OCI-LY1 (cell line): ENCODE measurements around the gene KRTAP10-5.

Source experiments
- EZH2 ChIP-seq: fragments of 200-600 bp; sonication (generic), shearing (Covaris generic); IDR thresholded peaks from 2 replicates; pipeline ENCODE4 v1.8.0; 2017; ENCODE audit warnings: borderline replicate concordance, mixed run types, mild to moderate bottlenecking, antibody characterized with exemption, low read length, moderate library complexity, mixed read lengths
- TF ChIP-seq, protein P1 (sequence below): fragments of 200-600 bp; sonication (generic), shearing (Covaris generic); IDR thresholded peaks from 2 replicates; pipeline ENCODE4 v1.5.1; 2017; ENCODE audit warnings: mild to moderate bottlenecking, antibody characterized with exemption, low read length, moderate library complexity, mixed read lengths

DNA sequence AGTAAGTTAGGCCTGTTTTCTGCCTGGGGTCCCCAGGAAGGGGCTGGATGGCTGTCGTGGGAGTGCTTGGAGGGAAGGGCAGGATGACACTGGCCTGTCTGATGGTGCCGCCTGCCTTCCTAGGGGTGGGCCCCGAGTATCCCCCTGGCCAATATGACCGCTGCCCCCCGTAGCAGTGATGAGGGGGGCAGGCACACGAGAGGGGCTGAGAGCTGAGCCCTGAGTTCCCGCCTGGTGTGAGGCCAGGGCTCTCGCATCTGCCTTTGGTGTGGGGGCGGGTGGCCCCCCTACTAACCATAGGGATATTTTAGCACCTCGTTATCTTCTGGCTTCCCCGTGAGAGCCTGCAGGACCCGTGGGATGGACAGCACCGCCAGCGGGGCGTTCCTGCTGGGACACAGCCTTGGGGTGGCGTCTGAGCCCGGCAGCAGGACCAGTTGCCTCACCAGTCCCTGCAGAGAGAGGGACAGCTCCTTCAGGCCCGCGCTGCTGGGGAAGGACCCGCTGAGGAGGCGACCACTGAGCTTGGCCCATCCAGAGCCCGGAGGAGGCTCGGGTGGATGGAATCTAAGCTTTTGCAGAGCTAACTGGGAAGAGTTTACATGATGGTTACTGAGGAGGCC lies 50.8 kb downstream of the KRTAP10-5 start:
- TF ChIP-seq, protein P1, sequence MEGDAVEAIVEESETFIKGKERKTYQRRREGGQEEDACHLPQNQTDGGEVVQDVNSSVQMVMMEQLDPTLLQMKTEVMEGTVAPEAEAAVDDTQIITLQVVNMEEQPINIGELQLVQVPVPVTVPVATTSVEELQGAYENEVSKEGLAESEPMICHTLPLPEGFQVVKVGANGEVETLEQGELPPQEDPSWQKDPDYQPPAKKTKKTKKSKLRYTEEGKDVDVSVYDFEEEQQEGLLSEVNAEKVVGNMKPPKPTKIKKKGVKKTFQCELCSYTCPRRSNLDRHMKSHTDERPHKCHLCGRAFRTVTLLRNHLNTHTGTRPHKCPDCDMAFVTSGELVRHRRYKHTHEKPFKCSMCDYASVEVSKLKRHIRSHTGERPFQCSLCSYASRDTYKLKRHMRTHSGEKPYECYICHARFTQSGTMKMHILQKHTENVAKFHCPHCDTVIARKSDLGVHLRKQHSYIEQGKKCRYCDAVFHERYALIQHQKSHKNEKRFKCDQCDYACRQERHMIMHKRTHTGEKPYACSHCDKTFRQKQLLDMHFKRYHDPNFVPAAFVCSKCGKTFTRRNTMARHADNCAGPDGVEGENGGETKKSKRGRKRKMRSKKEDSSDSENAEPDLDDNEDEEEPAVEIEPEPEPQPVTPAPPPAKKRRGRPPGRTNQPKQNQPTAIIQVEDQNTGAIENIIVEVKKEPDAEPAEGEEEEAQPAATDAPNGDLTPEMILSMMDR, result no peak
- no peak for TF ChIP-seq EZH2
